ENCODE results near the gene HINFP.

HINFP gene

DNA sequence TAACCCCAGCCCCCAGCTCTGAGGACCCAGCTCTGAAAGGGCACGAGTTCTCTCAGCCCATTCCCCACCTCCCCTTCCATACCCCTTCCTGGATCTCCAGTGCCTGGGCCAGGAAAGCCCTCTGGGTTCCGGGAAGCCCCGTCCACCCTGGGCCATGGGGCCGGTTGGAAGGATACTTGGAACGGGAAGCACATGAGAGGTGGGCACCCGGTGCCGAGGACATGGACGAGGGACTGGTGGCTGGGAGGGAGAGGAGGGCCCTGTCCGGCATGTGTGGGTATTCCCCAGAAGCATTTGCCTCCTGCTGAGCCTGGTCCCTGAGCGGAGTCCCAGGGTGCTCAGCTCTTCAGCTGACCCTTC, 5.2 kb upstream of the HINFP start:
- TF ChIP-seq, protein P1, sequence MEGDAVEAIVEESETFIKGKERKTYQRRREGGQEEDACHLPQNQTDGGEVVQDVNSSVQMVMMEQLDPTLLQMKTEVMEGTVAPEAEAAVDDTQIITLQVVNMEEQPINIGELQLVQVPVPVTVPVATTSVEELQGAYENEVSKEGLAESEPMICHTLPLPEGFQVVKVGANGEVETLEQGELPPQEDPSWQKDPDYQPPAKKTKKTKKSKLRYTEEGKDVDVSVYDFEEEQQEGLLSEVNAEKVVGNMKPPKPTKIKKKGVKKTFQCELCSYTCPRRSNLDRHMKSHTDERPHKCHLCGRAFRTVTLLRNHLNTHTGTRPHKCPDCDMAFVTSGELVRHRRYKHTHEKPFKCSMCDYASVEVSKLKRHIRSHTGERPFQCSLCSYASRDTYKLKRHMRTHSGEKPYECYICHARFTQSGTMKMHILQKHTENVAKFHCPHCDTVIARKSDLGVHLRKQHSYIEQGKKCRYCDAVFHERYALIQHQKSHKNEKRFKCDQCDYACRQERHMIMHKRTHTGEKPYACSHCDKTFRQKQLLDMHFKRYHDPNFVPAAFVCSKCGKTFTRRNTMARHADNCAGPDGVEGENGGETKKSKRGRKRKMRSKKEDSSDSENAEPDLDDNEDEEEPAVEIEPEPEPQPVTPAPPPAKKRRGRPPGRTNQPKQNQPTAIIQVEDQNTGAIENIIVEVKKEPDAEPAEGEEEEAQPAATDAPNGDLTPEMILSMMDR (conservative IDR thresholded peaks at IDR 0.05), result no peak
- H3K27ac ChIP-seq, result no peak overlapping the region

DNA sequence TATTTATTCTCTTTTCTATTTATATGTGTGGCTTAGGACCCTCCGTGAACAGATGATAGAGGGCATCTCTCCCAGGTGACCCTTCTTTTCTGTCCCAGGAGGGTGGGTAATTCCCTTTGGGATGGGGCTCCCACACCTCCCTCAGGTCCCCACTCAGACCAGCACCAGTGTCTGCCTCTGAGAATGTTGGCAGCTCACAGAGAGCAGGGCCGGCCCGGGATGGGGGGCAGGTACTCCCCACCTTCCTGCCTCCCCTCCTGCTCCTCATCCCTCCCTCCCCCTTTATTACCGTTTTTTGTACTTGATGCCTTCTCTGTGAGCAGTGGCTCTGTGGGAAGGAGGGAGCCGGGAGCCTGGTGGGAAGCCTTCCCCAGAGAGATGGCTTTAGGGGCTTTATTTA, 4.8 kb upstream of the HINFP start:
- TF ChIP-seq, protein P1 (conservative IDR thresholded peaks at IDR 0.05), result no peak

GRCh38 chr11:119117004-119117706, 4.2 kb upstream of the HINFP start:
- TF ChIP-seq, protein P1 (conservative IDR thresholded peaks at IDR 0.05), result no peak
- no peak overlapping the region for H3K27ac ChIP-seq

More for the DNA sequence above, 4.8 kb upstream of the HINFP start:
- H3K27ac ChIP-seq, result no peak overlapping the region

GRCh38 chr11:119118227-119118626, 3.2 kb upstream of the HINFP start:
- TF ChIP-seq, protein P1 (conservative IDR thresholded peaks at IDR 0.05), result no peak
- no peak overlapping the region for H3K27ac ChIP-seq

GRCh38 chr11:119118946-119119345, 2.4 kb upstream of the HINFP start:
- no peak overlapping the region for H3K27ac ChIP-seq
- TF ChIP-seq, protein P1 (conservative IDR thresholded peaks at IDR 0.05), result no peak

DNA sequence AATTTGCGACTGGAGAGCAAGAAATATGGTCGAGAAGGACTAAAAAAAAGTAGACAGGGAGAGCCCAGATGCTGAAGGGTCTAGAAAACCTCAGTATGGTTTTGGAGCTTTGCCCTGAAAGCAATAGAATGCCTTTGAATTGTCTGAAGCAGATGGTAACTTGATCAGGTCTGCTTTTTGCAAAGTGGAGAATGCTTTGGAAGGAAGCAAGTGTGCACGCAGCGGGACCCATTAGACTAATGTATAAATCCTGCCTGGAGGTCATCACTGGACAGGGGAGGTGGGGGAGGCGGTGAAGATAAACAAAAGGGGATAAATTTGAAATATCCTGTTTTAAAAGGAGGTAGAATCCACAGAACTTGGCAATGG, 757 bp upstream of the HINFP start:
- H3K27ac ChIP-seq, result peak overlapping the region; percentile 87
- TF ChIP-seq, protein P1 (conservative IDR thresholded peaks at IDR 0.05), result no peak

DNA sequence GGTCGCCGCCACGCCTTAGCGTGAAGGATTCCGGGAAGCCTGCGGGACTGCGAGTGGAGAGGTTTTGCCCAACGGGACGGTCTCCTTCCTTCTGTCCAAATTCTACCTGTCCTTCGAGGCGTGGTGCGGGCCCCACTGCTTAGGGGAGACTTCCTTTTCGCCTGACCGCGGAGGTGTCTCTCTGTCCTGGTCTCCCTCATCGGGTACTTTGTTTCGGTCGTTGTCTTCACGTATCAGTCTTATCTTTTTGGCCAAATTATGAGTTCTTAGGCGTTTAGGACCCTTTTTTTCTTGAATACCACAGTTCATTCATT, 388 bp downstream of the HINFP start:
- peak overlapping the region; percentile 87 for H3K27ac ChIP-seq
- TF ChIP-seq, protein P1 (conservative IDR thresholded peaks at IDR 0.05), result no peak

All from VCaP (cell line).